Breast epithelium (tissue), 4 donors: ENCODE data around the gene BICC1. TPM values are rescaled to one million over a fixed set of nuclear protein-coding genes. Genes with fewer than 3 reads are reported as not detected.

Experiments used
- DNase-seq, 2 donors: peaks; one replicate each; pipeline ENCODE4 v3.0.0-alpha.2; 2019; ENCODE audit warnings: low spot score in 2 of 2
- H3K27ac ChIP-seq, 2 donors: fragments of 200-600 bp; sonication (generic) in 1 of 2; one replicate each; pipeline ENCODE4 v1.5.1; 2016 to 2019; ENCODE audit warnings: mild to moderate bottlenecking in 1 of 2
- H3K27me3 ChIP-seq, 2 donors: fragments of 200-600 bp; sonication (generic) in 1 of 2; one replicate each; pipeline versions ENCODE4 v1.5.1 to v1.6.0; 2017 to 2019; ENCODE audit warnings: control low read depth in 1 of 2, mild to moderate bottlenecking in 1 of 2
- H3K36me3 ChIP-seq: fragments of 200-600 bp; one replicate; pipeline ENCODE4 v1.5.1; 2019
- H3K4me1 ChIP-seq, 2 donors: fragments of 200-600 bp; sonication (generic); one replicate each; pipeline ENCODE4 v1.5.1; 2016 to 2019; ENCODE audit warnings: control low read depth in 1 of 2
- H3K4me3 ChIP-seq, 3 donors: fragments of 200-600 bp; sonication (generic); 1 replicate in 2 of 3; 2 replicates in 1 of 3; pipeline ENCODE4 v1.5.1; 2016 to 2019; ENCODE audit warnings: mild to moderate bottlenecking in 3 of 3, moderate library complexity in 2 of 3
- H3K9me3 ChIP-seq, 2 donors: fragments of 200-600 bp; sonication (generic) in 1 of 2; one replicate each; pipeline ENCODE4 v1.5.1; 2016 to 2019; ENCODE audit warnings: control low read depth in 1 of 2
- CTCF ChIP-seq, 3 donors: fragments of 450-650 bp; IDR thresholded peaks; one replicate each; pipeline ENCODE4 v1.5.1; 2016 to 2017; ENCODE audit warnings: antibody characterized with exemption in 3 of 3, mild to moderate bottlenecking in 3 of 3, moderate library complexity in 3 of 3
- POLR2A ChIP-seq: fragments of 450-650 bp; IDR thresholded peaks from one replicate; pipeline ENCODE4 v1.6.1; 2016; ENCODE audit warnings: antibody characterized with exemption, mild to moderate bottlenecking, moderate library complexity
- POLR2AphosphoS5 ChIP-seq, 3 donors: sonication (generic); formaldehyde crosslinking; IDR thresholded peaks; one replicate each; pipeline ENCODE4 v1.6.1; 2017; ENCODE audit warnings: antibody characterized with exemption in 3 of 3
- intact Hi-C: fragments of 100-400 bp; cut with DNase I; formaldehyde crosslinking; loops from one replicate; pipeline ENCODE4 v1.15.1; 2023; ENCODE audit warnings: low total_unique reads
- total RNA-seq, 3 donors: library from RNA; depleted of rRNA; stranded (reverse); fragments of >200 nt; gene quantifications; one replicate each; pipeline ENCODE4 v1.1.0, GENCODE V29; 2016

Gene BICC1
- total RNA-seq, 3 donors from 2014 or later, result 24.3 to 35.5 (median 26.2) TPM

GRCh38 chr10:58653139-58653538 lies 140.5 kb downstream of the BICC1 start:
- DNase-seq, result no peak
- no peak for TF ChIP-seq POLR2A
- no peaks in the 10 kb centered on the region for H3K4me1 ChIP-seq
- no peaks in the 10 kb centered on the region for H3K27me3 ChIP-seq
- H3K27ac ChIP-seq, result no peak overlapping the region
- no peak overlapping the region for H3K4me3 ChIP-seq
- H3K9me3 ChIP-seq, result no peaks in the 10 kb centered on the region
- intact Hi-C loops, result loop anchor here (5.0 kb wide), 1 partner anchor 829 kb away; no protein-coding TSS in a partner anchor
- no peaks in the 10 kb centered on the region for H3K36me3 ChIP-seq

GRCh38 chr10:58660575-58661255 lies 148.0 kb downstream of the BICC1 start:
- H3K9me3 ChIP-seq, result peaks cover 0 to 6% of the 10 kb centered on the region in 2 donors
- H3K4me3 ChIP-seq, result no peak overlapping the region
- no peaks in the 10 kb centered on the region for H3K27me3 ChIP-seq
- H3K4me1 ChIP-seq, result no peaks in the 10 kb centered on the region
- no peak for DNase-seq
- H3K27ac ChIP-seq, result peak overlapping the region; percentile 16 to 33
- intact Hi-C loops, result no loop called here
- H3K36me3 ChIP-seq, result no peaks in the 10 kb centered on the region
- TF ChIP-seq CTCF (IDR thresholded peaks at IDR 0.05), result no peak
- TF ChIP-seq POLR2AphosphoS5 (IDR thresholded peaks at IDR 0.05), result no peak
- TF ChIP-seq POLR2A, result no peak

- DNase-seq, result no peak
- H3K36me3 ChIP-seq, result no peaks in the 10 kb centered on the region
- H3K4me3 ChIP-seq, result no peak overlapping the region
- TF ChIP-seq POLR2AphosphoS5 (IDR thresholded peaks at IDR 0.05) (no peak), CTCF (IDR thresholded peaks at IDR 0.05) (no peak), POLR2A (no peak)
- H3K27me3 ChIP-seq, result no peaks in the 10 kb centered on the region
- H3K9me3 ChIP-seq, result peaks cover 0 to 6% of the 10 kb centered on the region in 2 donors
- peak overlapping the region; percentile 43 to 56 for H3K27ac ChIP-seq
- intact Hi-C loops, result no loop called here
- H3K4me1 ChIP-seq, result no peaks in the 10 kb centered on the region
These were observed 148.7 kb downstream of the BICC1 start for GRCh38 chr10:58661336-58661735.

GRCh38 chr10:58661902-58662301 lies 149.2 kb downstream of the BICC1 start:
- no peak for DNase-seq
- intact Hi-C loops, result no loop called here
- peaks cover 0 to 6% of the 10 kb centered on the region in 2 donors for H3K9me3 ChIP-seq
- TF ChIP-seq POLR2AphosphoS5 (IDR thresholded peaks at IDR 0.05) (no peak), CTCF (IDR thresholded peaks at IDR 0.05) (no peak), POLR2A (no peak)
- H3K36me3 ChIP-seq, result no peaks in the 10 kb centered on the region
- H3K27me3 ChIP-seq, result no peaks in the 10 kb centered on the region
- H3K4me3 ChIP-seq, result no peak overlapping the region
- peak overlapping the region in 1 of 2 donors; percentile 57 for H3K27ac ChIP-seq
- H3K4me1 ChIP-seq, result no peaks in the 10 kb centered on the region

GRCh38 chr10:58662314-58662713 lies 149.6 kb downstream of the BICC1 start:
- no peaks in the 10 kb centered on the region for H3K4me1 ChIP-seq
- no peaks in the 10 kb centered on the region for H3K36me3 ChIP-seq
- H3K27ac ChIP-seq, result peak overlapping the region; percentile 28 to 57
- no peak overlapping the region for H3K4me3 ChIP-seq
- H3K9me3 ChIP-seq, result peaks cover 0 to 6% of the 10 kb centered on the region in 2 donors
- H3K27me3 ChIP-seq, result no peaks in the 10 kb centered on the region
- TF ChIP-seq CTCF (IDR thresholded peaks at IDR 0.05), result no peak
- no peak for DNase-seq
- intact Hi-C loops, result no loop called here
